GM21526 (cell line): Measurements from ENCODE around the gene RNF20.
"Not testable (repeated sequence)": the region's sequence is repeated elsewhere in the genome, so short reads cannot be mapped to it uniquely, and the experiment has no call there.

Experiments used
- ATAC-seq: cut with Tn5 transposase; IDR thresholded peaks from one replicate; pipeline ENCODE4 v1.9.1; 2021; ENCODE audit warnings: moderate library complexity; ENCODE audit not compliant: unreplicated experiment, low FRiP score

The RNF20 gene

GRCh38 chr9:101533334-101534204 is at the start of gene RNF20:
Gene RNF20 (plus strand): TSS chr9:101533853. CDS start chr9:101535424, 1,571 bp downstream.
- peak; percentile 97 for ATAC-seq

- ATAC-seq = no peak
Observed at GRCh38 chr9:101484046-101484445, 49.6 kb upstream of the RNF20 start.

GRCh38 chr9:101485924-101486692 is 47.5 kb upstream of the RNF20 start:
- ATAC-seq = no peak

GRCh38 chr9:101486693-101487442 is 46.8 kb upstream of the RNF20 start:
- ATAC-seq = no peak

GRCh38 chr9:101487443-101487840 is 46.2 kb upstream of the RNF20 start:
- no peak for ATAC-seq

- ATAC-seq = no peak
Observed at GRCh38 chr9:101495810-101496209, 37.8 kb upstream of the RNF20 start.

- ATAC-seq = no peak
Observed at GRCh38 chr9:101498323-101498722, 35.3 kb upstream of the RNF20 start.

GRCh38 chr9:101504188-101504587 is 29.5 kb upstream of the RNF20 start:
- ATAC-seq = no peak

- ATAC-seq = no peak
Observed at GRCh38 chr9:101508211-101508610, 25.4 kb upstream of the RNF20 start.

- ATAC-seq = no peak
Observed at GRCh38 chr9:101509572-101509971, 24.1 kb upstream of the RNF20 start.

- no peak for ATAC-seq
Observed at GRCh38 chr9:101510459-101510858, 23.2 kb upstream of the RNF20 start.

- no peak for ATAC-seq
Observed at GRCh38 chr9:101511009-101511408, 22.6 kb upstream of the RNF20 start.

GRCh38 chr9:101512116-101512515 is 21.5 kb upstream of the RNF20 start:
- ATAC-seq = no peak

- ATAC-seq = no peak
Observed at GRCh38 chr9:101513351-101513750, 20.3 kb upstream of the RNF20 start.

- ATAC-seq = no peak
Observed at GRCh38 chr9:101514071-101514470, 19.6 kb upstream of the RNF20 start.

GRCh38 chr9:101516655-101517054 is 17.0 kb upstream of the RNF20 start:
- ATAC-seq = no peak

- not testable (repeated sequence) for ATAC-seq
Observed at GRCh38 chr9:101518489-101518888, 15.2 kb upstream of the RNF20 start.

- no peak for ATAC-seq
Observed at GRCh38 chr9:101524371-101524770, 9.3 kb upstream of the RNF20 start.

GRCh38 chr9:101527066-101527465 is 6.6 kb upstream of the RNF20 start:
- no peak for ATAC-seq

- no peak for ATAC-seq
Observed at GRCh38 chr9:101528015-101528414, 5.6 kb upstream of the RNF20 start.
